ENCODE results near the gene CNOT4. TPM values are rescaled to one million over a fixed set of nuclear protein-coding genes. Genes with fewer than 3 reads are reported as not detected.
"Not testable (repeated sequence)": the region's sequence is repeated elsewhere in the genome, so short reads cannot be mapped to it uniquely, and the experiment has no call there.

The CNOT4 gene
- total and polyA plus RNA-seq, 12 donors, result 8.7 to 28.1 (median 16.8) TPM

DNA sequence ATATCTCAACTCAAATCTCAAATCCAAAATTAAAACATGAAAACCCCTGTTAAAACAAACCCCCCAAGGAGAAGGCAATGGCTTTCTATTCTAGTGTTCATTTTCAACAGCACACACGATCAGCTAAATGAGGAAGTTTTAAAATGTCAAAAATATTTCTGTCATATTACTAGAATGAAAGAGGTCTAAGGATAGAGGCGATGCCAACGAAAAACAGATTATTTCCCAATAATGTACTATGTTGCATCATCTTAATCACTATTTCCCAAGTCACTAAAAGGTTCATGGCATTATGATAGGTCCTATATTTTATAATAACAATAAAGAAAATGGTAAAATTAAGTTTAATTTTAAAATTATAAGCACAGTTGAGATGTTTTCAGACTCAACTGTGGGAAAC is 10.1 kb downstream of the CNOT4 start:
- Histone ChIP-seq H3K36me3 (replicated peaks in 1 of 2) (no peaks in the 10 kb centered on the region), H3K27me3 (no peaks in the 10 kb centered on the region), H3K4me1 (replicated peaks in 1 of 2) (peaks cover 16 to 49% of the 10 kb centered on the region in 2 donors), H3K27ac (no peak overlapping the region), H3K9me3 (replicated peaks in 1 of 3) (no peaks in the 10 kb centered on the region), H3K4me3 (no peak overlapping the region)
- DNase-seq, result no peak
- intact Hi-C loops (cut with DNase I), result no loop called here
- 32 to 48% (median 38%) methylated on average over 3 of the region's 3 CpGs for WGBS, 4 donors
- TF ChIP-seq, protein P1, sequence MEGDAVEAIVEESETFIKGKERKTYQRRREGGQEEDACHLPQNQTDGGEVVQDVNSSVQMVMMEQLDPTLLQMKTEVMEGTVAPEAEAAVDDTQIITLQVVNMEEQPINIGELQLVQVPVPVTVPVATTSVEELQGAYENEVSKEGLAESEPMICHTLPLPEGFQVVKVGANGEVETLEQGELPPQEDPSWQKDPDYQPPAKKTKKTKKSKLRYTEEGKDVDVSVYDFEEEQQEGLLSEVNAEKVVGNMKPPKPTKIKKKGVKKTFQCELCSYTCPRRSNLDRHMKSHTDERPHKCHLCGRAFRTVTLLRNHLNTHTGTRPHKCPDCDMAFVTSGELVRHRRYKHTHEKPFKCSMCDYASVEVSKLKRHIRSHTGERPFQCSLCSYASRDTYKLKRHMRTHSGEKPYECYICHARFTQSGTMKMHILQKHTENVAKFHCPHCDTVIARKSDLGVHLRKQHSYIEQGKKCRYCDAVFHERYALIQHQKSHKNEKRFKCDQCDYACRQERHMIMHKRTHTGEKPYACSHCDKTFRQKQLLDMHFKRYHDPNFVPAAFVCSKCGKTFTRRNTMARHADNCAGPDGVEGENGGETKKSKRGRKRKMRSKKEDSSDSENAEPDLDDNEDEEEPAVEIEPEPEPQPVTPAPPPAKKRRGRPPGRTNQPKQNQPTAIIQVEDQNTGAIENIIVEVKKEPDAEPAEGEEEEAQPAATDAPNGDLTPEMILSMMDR (IDR thresholded peaks at IDR 0.05), result no peak
- no peak for TF ChIP-seq POLR2A (IDR thresholded peaks at IDR 0.05)

GRCh38 chr7:135497161-135497560 is 12.7 kb downstream of the CNOT4 start:
- DNase-seq; H3K9me3 ChIP-seq (replicated peaks in 1 of 3); H3K4me3 ChIP-seq; intact Hi-C loops (cut with DNase I); H3K36me3 ChIP-seq (replicated peaks in 1 of 2); H3K27ac ChIP-seq; H3K27me3 ChIP-seq: not testable (repeated sequence)
- WGBS, 4 donors, result 92 to 100% (median 95%) methylated on average over 6 of the region's 6 CpGs
- peaks cover 9 to 51% of the 10 kb centered on the region in 2 donors for H3K4me1 ChIP-seq (replicated peaks in 1 of 2)

- TF ChIP-seq, protein P1 (IDR thresholded peaks at IDR 0.05), result no peak
- no peak for TF ChIP-seq POLR2A (IDR thresholded peaks at IDR 0.05)
- Histone ChIP-seq H3K36me3 (replicated peaks in 1 of 2) (no peaks in the 10 kb centered on the region), H3K4me3 (no peak overlapping the region), H3K9me3 (replicated peaks in 1 of 3) (no peaks in the 10 kb centered on the region), H3K27me3 (no peaks in the 10 kb centered on the region), H3K27ac (no peak overlapping the region), H3K4me1 (replicated peaks in 1 of 2) (peaks cover 6 to 47% of the 10 kb centered on the region in 2 donors)
- intact Hi-C loops (cut with DNase I), result no loop called here
- WGBS, 4 donors, result 49 to 81% (median 72%) methylated on average over 1 of the region's 1 CpG
- no peak for DNase-seq
These were observed 16.5 kb downstream of the CNOT4 start for GRCh38 chr7:135493362-135493761.

- intact Hi-C loops (cut with DNase I), result no loop called here
- Histone ChIP-seq H3K27ac (no peak overlapping the region), H3K4me1 (replicated peaks in 1 of 2) (peaks cover 6 to 37% of the 10 kb centered on the region in 2 donors), H3K4me3 (no peak overlapping the region), H3K9me3 (replicated peaks in 1 of 3) (no peaks in the 10 kb centered on the region), H3K27me3 (no peaks in the 10 kb centered on the region), H3K36me3 (replicated peaks in 1 of 2) (no peaks in the 10 kb centered on the region)
- 94 to 97% (median 95%) methylated on average over 4 of the region's 4 CpGs for WGBS, 4 donors
- TF ChIP-seq POLR2A (IDR thresholded peaks at IDR 0.05), result no peak
- TF ChIP-seq, protein P1 (IDR thresholded peaks at IDR 0.05), result no peak
- no peak for DNase-seq
These were observed 17.8 kb downstream of the CNOT4 start for GRCh38 chr7:135492151-135492550.

- Histone ChIP-seq H3K27me3 (no peaks in the 10 kb centered on the region), H3K36me3 (replicated peaks in 1 of 2) (no peaks in the 10 kb centered on the region), H3K27ac (no peak overlapping the region), H3K4me3 (no peak overlapping the region), H3K9me3 (replicated peaks in 1 of 3) (no peaks in the 10 kb centered on the region), H3K4me1 (replicated peaks in 1 of 2) (peaks cover 6 to 40% of the 10 kb centered on the region in 2 donors)
- intact Hi-C loops (cut with DNase I), result no loop called here
- DNase-seq, result peak in 5 of 7 donors; percentile 37 to 48 (median 40)
- TF ChIP-seq, protein P1 (IDR thresholded peaks at IDR 0.05), result no peak
- TF ChIP-seq POLR2A (IDR thresholded peaks at IDR 0.05), result no peak
These were observed 19.1 kb downstream of the CNOT4 start for GRCh38 chr7:135490783-135491182.

Measured in adrenal gland (tissue), 12 donors.